RKO (cell line): ENCODE results near the gene DIMT1.

Experiments
- DNase-seq: peaks from one replicate; pipeline ENCODE4 v3.0.0-alpha.2; 2016; ENCODE audit warnings: low spot score

Gene DIMT1

DNA sequence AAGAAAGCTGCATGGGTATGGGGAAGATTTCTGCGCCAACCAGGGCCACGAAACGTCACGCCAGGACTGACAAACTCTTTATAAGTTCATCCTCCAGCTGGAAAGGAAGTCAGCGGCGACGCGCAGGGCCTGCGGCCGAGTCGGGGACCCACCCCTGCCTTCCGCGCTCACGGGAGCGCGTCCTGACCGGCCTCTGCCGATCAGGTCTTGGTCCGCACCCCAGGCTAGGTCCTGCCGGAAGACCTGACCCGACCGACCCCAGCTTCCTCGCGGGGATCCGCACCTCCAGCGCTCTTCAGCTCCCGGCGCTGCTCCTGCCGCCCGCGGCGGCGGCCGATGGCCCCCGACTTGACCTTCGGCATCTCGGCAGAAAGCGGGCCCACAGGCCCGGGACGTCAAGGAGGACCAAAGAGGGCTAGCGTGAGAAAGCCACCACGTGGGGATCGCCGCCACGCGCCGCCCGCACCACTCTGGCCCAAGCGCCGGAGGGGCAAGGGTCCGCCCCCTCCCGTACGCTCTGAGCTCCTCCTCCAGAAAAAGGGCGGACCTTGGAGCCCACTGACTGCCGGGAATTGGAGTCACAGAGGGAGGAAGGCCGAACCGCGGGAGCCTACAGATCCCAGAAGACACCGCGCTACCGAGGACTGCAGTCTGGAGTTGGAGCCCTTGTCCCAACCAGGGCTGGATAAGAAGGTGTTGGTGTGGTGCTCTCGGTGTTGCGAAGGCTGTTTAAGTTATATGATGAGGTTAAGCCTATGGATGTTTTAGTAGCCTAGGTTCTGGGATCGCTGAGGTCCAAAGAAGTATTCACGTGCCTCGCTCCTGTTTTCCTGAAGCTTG, at the start of gene DIMT1:
Gene DIMT1, minus strand, starts transcription at position 495 of the 840 bp plus-strand sequence. Its CDS starts 133 bp downstream, at position 362.
- peak; percentile 98 for DNase-seq

DNA sequence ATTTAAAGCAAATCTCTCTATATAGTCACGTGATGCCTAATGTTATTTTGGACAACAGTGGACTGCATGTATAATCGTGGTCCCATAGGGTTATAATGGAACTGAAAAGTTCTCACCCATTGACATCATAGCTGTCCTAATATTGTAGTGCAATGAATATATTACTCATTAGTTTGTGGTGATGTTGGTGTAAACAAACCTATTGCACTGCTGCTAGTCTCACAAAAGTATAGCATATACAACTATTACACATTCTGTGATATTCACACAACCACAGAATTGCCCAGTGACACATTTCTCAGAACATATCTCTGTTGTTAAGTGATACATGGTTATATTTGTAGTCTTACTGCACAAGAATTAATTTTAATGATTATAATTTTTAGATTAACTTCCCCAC, 46.6 kb upstream of the DIMT1 start:
- no peak for DNase-seq

- DNase-seq: no peak
Measured at GRCh38 chr5:62448528-62448927, 44.8 kb upstream of the DIMT1 start.

DNA sequence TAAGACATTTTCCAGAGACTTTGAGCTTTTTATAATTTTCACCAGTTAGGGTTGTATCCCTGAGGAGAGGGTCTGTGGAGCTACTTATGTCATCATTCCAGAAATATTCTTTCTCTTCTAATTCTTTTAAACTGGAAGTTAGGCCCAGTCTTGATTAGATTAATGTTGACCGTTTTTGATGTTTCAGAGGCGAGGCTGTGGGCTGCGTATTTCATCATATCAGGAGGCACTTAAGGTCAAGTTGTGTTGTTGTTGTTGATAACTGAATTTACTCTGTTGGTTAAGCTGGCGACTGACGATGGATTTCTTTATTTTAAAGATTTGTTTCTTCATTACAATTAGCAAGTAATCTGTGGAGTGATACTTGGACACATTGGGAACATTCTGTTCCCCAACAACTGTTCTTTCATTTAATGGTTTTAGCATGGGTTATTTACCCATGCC, 28.9 kb upstream of the DIMT1 start:
- no peak for DNase-seq

- no peak for DNase-seq
Measured at GRCh38 chr5:62431735-62432620, 28.3 kb upstream of the DIMT1 start.

- no peak for DNase-seq
Measured at GRCh38 chr5:62424763-62425162, 21.1 kb upstream of the DIMT1 start.

GRCh38 chr5:62421414-62421813, 17.7 kb upstream of the DIMT1 start:
- no peak for DNase-seq

GRCh38 chr5:62419609-62420008, 15.9 kb upstream of the DIMT1 start:
- DNase-seq: no peak

DNA sequence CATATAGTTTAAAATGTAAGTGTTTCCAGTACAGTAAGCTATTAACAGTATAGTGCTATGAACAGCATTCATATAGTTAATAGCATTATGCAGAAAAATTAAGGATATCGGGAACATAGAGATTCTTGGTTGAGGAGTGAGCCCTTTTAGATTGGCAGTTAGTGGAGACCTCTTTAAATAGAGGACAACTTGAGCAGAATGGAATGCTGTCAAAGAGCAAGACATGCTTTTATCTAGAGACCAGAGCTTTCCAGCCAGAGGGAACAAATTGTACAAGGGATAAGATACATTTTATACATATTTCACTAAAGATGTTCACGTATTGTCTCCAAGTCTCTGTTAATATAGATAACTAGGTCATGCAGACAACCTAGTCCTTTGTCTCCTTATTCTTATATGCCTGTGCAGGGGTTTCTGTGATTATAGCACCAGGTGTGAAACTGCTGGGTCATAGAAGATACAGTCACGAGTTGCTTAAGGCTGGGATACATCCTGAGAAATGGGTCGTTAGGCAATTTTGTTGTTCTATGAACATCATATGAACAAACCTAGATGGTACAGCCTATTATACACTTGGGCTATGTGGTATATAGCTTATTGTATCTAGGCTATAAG, 14.9 kb upstream of the DIMT1 start:
- DNase-seq: no peak

DNA sequence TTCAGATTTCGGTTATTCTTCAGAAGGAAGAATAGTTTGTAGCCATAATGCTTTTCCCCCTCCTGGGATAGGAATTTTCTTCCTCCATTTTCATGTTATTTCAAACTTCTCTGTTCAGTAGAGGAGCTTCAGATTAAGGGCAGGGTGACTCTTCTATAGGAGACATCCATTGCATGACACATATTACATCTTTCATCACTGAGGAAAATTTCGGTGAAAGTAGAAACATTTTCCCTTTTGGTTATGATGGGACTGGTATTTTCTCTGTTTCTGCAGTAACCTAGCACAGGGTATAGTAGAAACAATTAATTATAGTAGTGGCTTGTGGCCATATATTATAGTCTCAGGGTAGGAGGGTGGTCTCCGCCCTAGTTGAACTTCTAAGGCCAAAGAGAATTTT, 10.0 kb upstream of the DIMT1 start:
- peak; percentile 39 for DNase-seq

GRCh38 chr5:62412549-62413329, 9.0 kb upstream of the DIMT1 start, which contains the start of gene IPO11:
Gene IPO11 (plus strand): TSS chr5:62412763. CDS start chr5:62437280, 24,517 bp downstream.
- DNase-seq: peak; percentile 99

DNA sequence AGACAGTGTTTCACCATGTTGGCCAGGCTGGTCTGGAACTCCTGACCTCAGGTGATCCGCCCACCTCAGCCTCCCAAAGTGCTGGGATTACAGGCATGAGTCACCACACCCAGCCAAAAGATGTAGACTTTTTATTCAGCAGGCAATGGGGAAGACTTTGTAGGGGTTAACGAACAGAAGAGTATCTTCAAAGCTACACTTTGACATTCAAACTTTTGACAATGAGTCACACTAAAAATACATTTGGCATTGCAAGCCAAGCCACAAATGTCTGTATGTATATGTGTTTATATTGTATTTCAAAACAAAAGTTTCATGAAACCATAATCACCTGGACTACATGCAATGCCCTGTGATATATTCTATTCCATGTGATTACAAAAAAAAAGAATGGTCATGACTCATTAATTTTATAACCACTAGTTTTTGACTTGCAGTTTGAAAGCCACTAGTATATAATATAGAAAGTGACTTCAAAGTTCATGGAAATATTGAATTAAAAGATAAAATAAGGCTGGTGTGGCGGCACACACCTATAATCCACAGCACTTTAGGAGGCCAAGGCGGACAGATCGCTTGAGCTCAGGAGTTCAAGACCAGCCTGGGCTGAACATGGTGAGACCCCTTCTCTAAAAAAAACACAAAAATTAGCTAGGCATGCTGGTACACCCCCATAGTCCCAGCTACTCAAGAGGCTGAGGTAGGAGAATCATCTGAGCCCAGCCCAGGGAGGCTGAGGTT, 8.3 kb downstream of the DIMT1 start:
- DNase-seq: no peak

- no peak for DNase-seq
Measured at GRCh38 chr5:62386824-62387223, 16.9 kb downstream of the DIMT1 start.

DNA sequence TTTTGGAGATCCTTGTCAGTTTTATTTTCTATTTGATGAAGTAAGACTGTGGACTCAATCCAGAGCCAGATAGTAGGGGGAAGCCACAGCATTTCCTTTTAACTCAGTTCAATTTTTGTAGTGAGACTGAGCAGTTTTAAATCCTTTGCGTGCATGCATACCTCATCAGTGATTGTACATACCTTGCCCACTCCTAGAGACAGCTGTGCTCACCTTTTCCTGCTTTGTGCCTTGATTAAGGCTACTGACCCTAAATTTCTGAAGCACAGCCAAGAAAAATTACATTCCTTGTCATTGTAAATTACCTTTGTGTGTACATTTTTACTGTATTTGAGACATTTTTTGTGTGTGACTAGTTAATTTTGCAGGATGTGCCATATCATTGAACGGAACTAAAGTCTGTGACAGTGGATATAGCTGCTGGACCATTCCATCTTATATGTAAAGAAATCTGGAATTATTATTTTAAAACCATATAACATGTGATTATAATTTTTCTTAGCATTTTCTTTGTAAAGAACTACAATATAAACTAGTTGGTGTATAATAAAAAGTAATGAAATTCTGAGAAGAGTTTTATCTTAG, 17.8 kb downstream of the DIMT1 start:
- no peak for DNase-seq

DNA sequence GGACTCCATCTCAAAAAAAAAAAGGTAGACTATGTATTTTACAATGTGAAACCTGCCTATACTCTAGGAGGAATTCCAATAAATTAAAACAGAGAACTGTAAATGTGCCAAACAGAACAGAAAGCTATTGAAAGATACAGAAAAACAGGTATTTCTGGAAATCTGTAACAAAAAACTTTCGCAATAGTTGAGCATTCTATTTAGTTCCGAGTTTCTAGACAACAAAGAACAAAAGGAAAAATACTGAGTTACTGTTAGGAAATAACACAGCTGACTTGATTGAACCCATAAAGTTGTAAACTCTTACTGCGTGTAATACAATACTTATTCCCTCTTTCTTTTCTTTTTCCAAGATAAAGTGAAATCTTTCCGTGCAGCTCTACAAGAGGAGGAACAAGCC, 18.6 kb downstream of the DIMT1 start:
- no peak for DNase-seq

DNA sequence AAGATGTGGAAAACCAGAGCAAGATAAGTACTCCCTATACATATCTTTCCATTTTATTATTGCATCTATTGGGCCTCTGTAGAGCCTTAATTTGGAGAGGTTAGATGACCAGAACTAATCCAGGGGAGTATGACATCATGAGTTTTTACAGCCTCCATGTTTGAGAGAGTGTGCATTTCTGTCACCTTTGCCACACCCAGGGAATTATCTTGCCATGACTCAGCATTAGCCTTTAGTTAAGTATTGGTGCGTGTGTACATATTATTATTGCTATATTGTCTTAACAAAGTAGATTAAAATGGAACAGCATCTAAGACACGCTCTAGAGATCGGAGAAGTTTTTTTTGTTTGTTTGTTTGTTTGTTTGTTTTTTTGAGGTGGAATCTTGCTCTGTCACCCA, 27.6 kb downstream of the DIMT1 start:
- no peak for DNase-seq

DNA sequence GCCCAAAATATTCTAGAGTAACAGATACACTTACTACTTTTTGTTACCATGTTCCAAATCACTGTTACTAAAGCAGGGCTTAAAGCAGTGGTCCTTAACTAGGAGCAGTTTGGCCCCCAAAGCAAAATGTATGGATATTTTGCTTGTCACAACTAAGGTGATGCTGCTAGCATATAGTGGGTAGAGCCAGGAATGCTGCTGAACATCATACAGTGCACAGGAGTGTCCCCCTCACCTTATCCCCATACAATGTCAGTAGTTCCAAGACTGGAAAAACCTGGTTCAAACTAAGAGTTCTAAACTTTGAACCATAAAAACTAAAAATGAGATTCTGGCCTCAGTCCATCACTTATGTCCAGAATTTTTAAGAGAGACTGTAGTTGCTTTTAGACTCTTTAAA, 28.1 kb downstream of the DIMT1 start:
- DNase-seq: no peak

- DNase-seq: no peak
Measured at GRCh38 chr5:62374090-62374489, 29.6 kb downstream of the DIMT1 start.

DNA sequence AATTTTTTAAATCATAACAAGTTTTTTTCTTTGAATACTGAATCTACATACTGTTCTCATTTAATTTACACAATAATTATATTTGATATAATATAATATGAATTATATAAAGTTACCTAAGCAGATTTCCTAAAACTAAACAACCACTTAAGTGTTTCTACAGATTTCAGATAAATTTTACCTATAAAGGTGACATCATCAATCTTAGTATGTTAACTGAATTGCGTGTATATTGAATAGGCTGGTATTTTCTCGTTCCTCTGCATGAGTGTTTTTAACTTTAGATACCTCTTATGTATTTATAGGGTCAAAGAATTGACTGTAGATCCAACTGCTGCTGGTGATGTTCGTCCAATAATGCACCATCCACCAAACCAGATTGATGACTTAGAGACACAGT, 30.3 kb downstream of the DIMT1 start:
- no peak for DNase-seq

DNA sequence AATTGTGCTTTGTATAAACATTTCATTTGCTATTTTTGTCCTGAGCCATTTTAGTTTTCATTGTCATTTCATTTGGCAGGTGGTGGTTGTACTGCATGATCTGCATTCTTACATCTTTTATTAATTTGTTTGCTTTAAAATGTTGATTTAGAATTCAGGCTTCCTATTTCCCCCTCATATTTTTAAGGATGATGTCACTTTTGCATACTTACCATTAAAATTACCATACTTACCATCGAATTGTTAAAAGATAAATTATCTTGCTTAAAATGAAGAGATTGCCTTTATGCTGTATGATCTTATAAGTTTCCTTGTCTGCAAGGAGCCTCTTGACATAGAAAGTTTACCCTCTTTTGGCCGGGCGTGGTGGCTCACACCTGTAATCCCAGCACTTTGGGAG, 31.1 kb downstream of the DIMT1 start:
- no peak for DNase-seq

- no peak for DNase-seq
Measured at GRCh38 chr5:62371409-62371808, 32.3 kb downstream of the DIMT1 start.
